GM19023 (cell line): ENCODE measurements around the gene FSIP1.

Experiments
- ATAC-seq: cut with Tn5 transposase; IDR thresholded peaks from one replicate; pipeline ENCODE4 v1.9.1; 2021; ENCODE audit warnings: mild to moderate bottlenecking, moderate library complexity; ENCODE audit not compliant: unreplicated experiment

FSIP1 gene

GRCh38 chr15:39690881-39691634 is 91.6 kb downstream of the FSIP1 start:
- no peak for ATAC-seq

GRCh38 chr15:39687965-39688364 is 94.7 kb downstream of the FSIP1 start:
- ATAC-seq: no peak

- ATAC-seq: no peak
These were observed 96.5 kb downstream of the FSIP1 start for GRCh38 chr15:39685999-39686613.

- no peak for ATAC-seq
These were observed 97.3 kb downstream of the FSIP1 start for GRCh38 chr15:39685367-39685766.

- no peak for ATAC-seq
These were observed 98.4 kb downstream of the FSIP1 start for GRCh38 chr15:39684233-39684632.

- ATAC-seq: no peak
These were observed 100.3 kb downstream of the FSIP1 start for GRCh38 chr15:39682366-39682765.

GRCh38 chr15:39680868-39681267 is 101.8 kb downstream of the FSIP1 start:
- ATAC-seq: no peak

- ATAC-seq: no peak
These were observed 110.0 kb downstream of the FSIP1 start for GRCh38 chr15:39672666-39673065.

GRCh38 chr15:39672184-39672583 is 110.5 kb downstream of the FSIP1 start:
- ATAC-seq: no peak

GRCh38 chr15:39670687-39671086 is 112.0 kb downstream of the FSIP1 start:
- no peak for ATAC-seq

GRCh38 chr15:39669661-39670060 is 113.0 kb downstream of the FSIP1 start:
- ATAC-seq: no peak

- ATAC-seq: no peak
These were observed 113.4 kb downstream of the FSIP1 start for GRCh38 chr15:39669241-39669640.

- ATAC-seq: no peak
These were observed 114.2 kb downstream of the FSIP1 start for GRCh38 chr15:39668457-39668856.

GRCh38 chr15:39667382-39668127 is 115.1 kb downstream of the FSIP1 start:
- no peak for ATAC-seq

- ATAC-seq: no peak
These were observed 116.0 kb downstream of the FSIP1 start for GRCh38 chr15:39666677-39667076.

GRCh38 chr15:39665629-39666250 is 116.9 kb downstream of the FSIP1 start:
- no peak for ATAC-seq

GRCh38 chr15:39663704-39664250 is 118.9 kb downstream of the FSIP1 start:
- ATAC-seq: no peak

- no peak for ATAC-seq
These were observed 120.9 kb downstream of the FSIP1 start for GRCh38 chr15:39661776-39662175.

GRCh38 chr15:39658740-39659139 is 123.9 kb downstream of the FSIP1 start:
- no peak for ATAC-seq

- no peak for ATAC-seq
These were observed 125.0 kb downstream of the FSIP1 start for GRCh38 chr15:39657668-39658067.

GRCh38 chr15:39657181-39657580 is 125.5 kb downstream of the FSIP1 start:
- no peak for ATAC-seq
